ENCODE measurements around the gene CADPS2.

CADPS2 gene

DNA sequence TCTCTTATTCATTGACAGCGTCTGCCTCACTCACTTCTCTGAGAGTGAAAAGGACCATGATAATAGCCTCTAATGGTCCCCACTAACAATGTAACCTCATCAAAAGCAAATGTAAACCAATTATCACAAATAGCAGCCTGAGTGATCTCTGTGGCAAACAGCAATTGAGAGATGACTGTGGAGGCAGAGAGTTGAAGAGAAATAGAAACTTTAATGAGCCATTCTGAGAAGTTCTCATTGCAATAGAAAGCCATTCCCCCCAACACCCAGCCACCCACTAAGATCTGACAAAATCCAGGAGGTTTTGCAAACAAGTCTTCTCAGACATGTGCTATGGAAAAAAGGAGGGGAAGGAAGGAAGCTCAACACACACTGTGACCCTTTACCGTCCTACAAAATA lies 139.3 kb downstream of the CADPS2 start:
- no peak overlapping the region for H3K4me3 ChIP-seq (replicated peaks; ENCODE audit: low read depth, low read length)
- DNase-seq (ENCODE audit: low read depth), result no peak
- TF ChIP-seq, protein P1, sequence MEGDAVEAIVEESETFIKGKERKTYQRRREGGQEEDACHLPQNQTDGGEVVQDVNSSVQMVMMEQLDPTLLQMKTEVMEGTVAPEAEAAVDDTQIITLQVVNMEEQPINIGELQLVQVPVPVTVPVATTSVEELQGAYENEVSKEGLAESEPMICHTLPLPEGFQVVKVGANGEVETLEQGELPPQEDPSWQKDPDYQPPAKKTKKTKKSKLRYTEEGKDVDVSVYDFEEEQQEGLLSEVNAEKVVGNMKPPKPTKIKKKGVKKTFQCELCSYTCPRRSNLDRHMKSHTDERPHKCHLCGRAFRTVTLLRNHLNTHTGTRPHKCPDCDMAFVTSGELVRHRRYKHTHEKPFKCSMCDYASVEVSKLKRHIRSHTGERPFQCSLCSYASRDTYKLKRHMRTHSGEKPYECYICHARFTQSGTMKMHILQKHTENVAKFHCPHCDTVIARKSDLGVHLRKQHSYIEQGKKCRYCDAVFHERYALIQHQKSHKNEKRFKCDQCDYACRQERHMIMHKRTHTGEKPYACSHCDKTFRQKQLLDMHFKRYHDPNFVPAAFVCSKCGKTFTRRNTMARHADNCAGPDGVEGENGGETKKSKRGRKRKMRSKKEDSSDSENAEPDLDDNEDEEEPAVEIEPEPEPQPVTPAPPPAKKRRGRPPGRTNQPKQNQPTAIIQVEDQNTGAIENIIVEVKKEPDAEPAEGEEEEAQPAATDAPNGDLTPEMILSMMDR (IDR thresholded peaks at IDR 0.05; ENCODE audit: low read length, missing control alignments), result no peak

DNA sequence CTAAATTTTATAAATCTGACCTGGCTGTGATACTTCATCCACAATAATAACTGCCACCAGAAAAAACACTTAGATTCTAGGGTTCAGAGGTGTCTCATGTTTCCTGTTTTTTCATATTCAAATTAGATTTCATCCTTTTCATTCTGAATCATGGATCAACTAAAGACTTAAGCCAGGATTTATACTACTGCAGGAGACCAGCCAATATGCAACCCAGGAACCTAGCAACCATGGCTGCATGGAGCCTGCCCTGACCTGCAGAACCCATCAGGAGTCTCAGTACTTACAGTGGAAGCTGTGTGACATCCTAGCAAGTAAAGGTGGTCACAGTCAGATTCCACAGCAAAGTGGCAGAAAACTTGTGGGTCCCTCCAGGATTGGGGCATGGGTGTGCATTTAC lies 143.0 kb downstream of the CADPS2 start:
- TF ChIP-seq, protein P1 (IDR thresholded peaks at IDR 0.05; ENCODE audit: low read length, missing control alignments), result no peak
- no peak overlapping the region for H3K4me3 ChIP-seq (replicated peaks; ENCODE audit: low read depth, low read length)
- no peak for DNase-seq (ENCODE audit: low read depth)

DNA sequence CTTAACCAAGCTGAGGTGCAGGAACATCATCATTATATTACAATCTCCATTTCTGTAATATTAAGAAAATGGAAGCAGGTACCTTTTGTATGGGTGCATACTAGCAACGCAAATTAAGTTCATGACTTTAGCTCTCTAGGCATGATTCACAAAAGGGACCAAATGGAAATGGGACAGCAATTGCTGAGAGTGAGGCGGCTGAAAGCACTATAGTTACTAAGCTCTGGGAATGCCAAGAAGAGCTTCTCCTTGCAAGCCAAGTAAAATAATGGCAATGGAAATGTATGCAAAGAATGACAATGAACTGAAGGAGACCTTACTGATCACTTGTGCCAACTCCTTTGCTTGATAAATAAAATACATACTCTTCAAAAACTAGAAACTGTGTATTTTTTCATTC lies 147.3 kb downstream of the CADPS2 start:
- DNase-seq (ENCODE audit: low read depth), result no peak
- TF ChIP-seq, protein P1 (IDR thresholded peaks at IDR 0.05; ENCODE audit: low read length, missing control alignments), result no peak
- H3K4me3 ChIP-seq (replicated peaks; ENCODE audit: low read depth, low read length), result no peak overlapping the region

DNA sequence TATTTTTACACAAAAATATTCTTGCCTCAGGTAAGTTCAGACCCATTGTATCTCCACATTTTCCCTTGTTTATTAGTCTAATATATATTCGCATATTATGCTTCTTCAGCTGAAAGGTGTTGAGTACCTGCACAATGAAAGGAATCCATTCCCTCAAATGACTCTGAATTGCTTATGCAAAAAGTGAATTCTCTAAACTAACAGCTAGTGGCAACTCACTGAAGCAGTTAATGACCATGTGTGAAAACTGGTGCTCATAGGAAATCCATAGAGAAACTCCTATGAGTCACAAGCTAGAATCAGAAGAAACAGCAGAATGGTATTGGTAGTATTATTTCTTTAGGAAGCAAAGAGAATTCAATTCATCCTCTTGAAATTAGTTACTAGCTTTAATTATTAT lies 150.1 kb downstream of the CADPS2 start:
- DNase-seq (ENCODE audit: low read depth), result no peak
- TF ChIP-seq, protein P1 (IDR thresholded peaks at IDR 0.05; ENCODE audit: low read length, missing control alignments), result no peak
- H3K4me3 ChIP-seq (replicated peaks; ENCODE audit: low read depth, low read length), result no peak overlapping the region

DNA sequence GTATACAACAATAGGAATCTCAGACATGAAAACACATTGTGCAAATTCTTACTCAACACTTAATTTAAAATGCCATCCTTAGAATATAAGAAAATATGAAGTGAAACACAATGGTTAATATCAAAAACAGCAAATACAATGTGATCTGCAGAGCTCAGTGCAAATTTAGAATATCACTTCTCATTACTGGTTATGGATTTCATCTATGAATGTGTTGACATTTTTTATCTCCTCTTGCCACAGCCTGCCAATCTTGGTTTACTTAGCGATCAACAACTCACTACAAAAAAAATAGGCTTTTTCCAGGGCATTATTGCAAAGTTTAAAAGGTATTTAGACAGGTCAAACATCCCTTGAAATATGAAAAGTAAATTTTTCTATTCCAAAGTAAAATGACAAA lies 158.5 kb downstream of the CADPS2 start:
- TF ChIP-seq, protein P1 (IDR thresholded peaks at IDR 0.05; ENCODE audit: low read length, missing control alignments), result no peak
- DNase-seq (ENCODE audit: low read depth), result no peak
- no peak overlapping the region for H3K4me3 ChIP-seq (replicated peaks; ENCODE audit: low read depth, low read length)

DNA sequence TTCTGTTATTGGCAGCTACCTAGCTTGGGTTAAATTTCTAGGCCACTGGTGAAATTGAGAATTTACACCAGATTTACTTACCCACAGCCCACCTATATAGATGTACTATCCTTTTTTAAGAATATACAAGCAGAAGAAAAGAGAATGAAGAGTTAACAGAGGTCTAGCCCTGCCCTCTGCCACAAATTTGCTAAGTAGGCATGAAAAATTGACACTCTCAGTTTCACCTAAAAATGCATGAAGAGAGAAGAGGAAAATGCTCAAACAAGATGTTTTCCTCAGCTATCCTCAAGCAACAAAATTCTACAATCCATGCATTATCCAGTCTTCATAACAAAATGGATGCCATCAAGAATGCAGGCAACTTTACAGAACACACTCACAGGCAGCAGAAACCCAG lies 158.9 kb downstream of the CADPS2 start:
- no peak for DNase-seq (ENCODE audit: low read depth)
- TF ChIP-seq, protein P1 (IDR thresholded peaks at IDR 0.05; ENCODE audit: low read length, missing control alignments), result no peak
- no peak overlapping the region for H3K4me3 ChIP-seq (replicated peaks; ENCODE audit: low read depth, low read length)

DNA sequence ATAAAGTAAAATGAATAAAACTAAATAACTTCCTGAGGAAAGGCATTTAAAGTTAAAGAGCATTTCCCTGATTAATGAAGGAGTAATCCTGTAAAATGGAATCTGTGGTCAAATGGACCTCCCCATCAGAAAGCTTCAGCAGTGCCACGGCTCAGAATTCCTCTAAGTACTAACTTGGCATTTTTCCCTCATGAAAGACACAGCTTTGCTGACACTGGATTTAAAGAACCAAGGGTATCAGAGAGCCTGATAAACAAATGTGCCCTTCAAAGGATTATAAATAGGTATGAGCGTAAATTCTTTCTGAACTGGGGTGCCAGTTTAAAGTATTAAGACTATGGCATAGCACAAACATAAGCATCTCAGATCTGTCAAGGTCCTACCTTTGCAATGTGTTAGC lies 159.4 kb downstream of the CADPS2 start:
- no peak overlapping the region for H3K4me3 ChIP-seq (replicated peaks; ENCODE audit: low read depth, low read length)
- TF ChIP-seq, protein P1 (IDR thresholded peaks at IDR 0.05; ENCODE audit: low read length, missing control alignments), result no peak
- no peak for DNase-seq (ENCODE audit: low read depth)

Measured in fibroblast of pulmonary artery (primary cell).